ENCODE measurements around the gene UBA5. TPM values are rescaled to one million over a fixed set of nuclear protein-coding genes. Genes with fewer than 3 reads are reported as not detected.

Gene UBA5
- total and polyA plus RNA-seq, 4 experiments from 2014 or later: 33.0 to 44.5 (median 33.4) TPM

DNA sequence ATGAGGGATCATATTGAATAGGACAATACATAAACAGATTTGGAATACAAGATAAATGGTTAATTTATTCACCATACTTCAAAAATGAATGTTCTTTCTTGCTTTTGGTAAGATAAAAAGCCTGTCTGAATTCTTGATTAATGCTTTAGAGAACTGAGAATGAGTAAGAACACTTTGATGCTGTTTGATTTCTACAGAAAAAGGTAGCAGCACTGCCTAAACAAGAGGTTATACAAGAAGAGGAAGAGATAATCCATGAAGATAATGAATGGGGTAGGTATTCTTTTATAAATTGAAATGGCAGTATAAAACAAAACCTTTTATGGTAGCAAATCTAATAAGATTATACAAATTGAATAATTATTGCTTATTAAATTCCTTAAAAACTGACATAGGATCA is 15.3 kb downstream of the UBA5 start:
- Mint-ChIP-seq H3K27ac (peak overlapping the region in 1 of 7 donors; percentile 69), H3K27me3 (no peaks in the 10 kb centered on the region), H3K4me3 (no peak overlapping the region), H3K9me3 (no peaks in the 10 kb centered on the region), H3K36me3 (peaks cover 15 to 60% of the 10 kb centered on the region in 2 donors), H3K4me1 (no peaks in the 10 kb centered on the region)
- POLR2A ChIA-PET (ENCODE audit: partially characterized antibody): no interaction called here
- H3K27me3 ChIP-seq (ENCODE audit: insufficient read depth, low read length): no peaks in the 10 kb centered on the region
- peaks cover 24% of the 10 kb centered on the region for H3K36me3 ChIP-seq (ENCODE audit: insufficient read depth, low read length)
- H3K9me3 ChIP-seq (ENCODE audit: control insufficient read depth in 1 of 2, low read length in 2 of 2): no peaks in the 10 kb centered on the region
- H3K27ac ChIP-seq (ENCODE audit: low read depth, low read length): no peak overlapping the region
- DNase-seq: no peak
- intact Hi-C loops (cut with micrococcal nuclease): no loop called here
- H3K4me3 ChIP-seq (ENCODE audit: low read length in 2 of 2): no peak overlapping the region
- CTCF ChIA-PET (ENCODE audit: partially characterized antibody): interaction anchor here (1.6 kb wide), 1 partner anchor 33 kb away, joined by 4 read pairs; no protein-coding TSS in a partner anchor
- H3K4me1 ChIP-seq (ENCODE audit: insufficient read depth, low read length): no peaks in the 10 kb centered on the region

DNA sequence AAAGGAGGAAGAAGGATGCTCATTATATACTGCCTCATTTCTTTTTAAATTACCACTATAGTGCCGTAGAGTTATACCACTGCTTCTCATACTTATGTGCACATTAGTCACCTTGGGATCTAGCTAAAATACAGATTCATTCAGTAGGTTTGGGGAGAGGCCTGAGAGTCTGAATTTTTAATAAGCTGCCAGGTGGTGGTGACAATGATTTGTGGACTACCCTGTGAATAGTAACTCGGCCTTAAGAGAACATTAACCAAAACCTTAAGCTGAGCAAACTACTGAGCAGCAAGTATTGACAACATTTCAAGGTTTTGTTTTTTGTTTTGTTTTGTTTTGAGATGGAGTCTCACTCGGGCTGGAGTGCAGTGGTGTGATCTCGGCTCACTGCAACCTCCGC is 19.8 kb downstream of the UBA5 start:
- H3K27ac ChIP-seq (ENCODE audit: low read depth, low read length): no peak overlapping the region
- CTCF ChIA-PET (ENCODE audit: partially characterized antibody): interaction anchor here (1.5 kb wide), 1 partner anchor 144 kb away, joined by 4 read pairs; no protein-coding TSS in a partner anchor

DNA sequence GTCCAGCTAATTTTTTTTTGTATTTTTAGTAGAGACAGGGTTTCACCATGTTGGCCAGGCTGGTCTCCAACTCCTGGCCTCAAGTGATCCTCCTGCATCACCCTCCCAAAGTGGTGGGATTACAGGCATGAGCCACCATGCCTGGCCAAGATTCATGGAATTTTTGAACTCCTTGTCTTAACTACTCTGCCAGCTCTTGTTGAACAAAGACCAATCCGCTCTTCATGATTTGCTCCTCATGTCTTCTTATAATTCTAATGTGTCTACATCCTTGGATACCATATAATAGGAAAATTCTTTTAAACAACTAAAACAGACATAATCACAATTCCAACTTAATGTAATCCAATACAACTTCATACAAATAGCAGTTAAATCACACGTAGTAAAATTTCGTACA is 21.3 kb downstream of the UBA5 start:
- Mint-ChIP-seq H3K27ac (no peak overlapping the region), H3K4me1 (no peaks in the 10 kb centered on the region), H3K36me3 (peaks cover 20 to 67% of the 10 kb centered on the region in 2 donors), H3K4me3 (no peak overlapping the region), H3K27me3 (no peaks in the 10 kb centered on the region), H3K9me3 (no peaks in the 10 kb centered on the region)
- no peak overlapping the region for H3K4me3 ChIP-seq (ENCODE audit: low read length in 2 of 2)
- intact Hi-C loops (cut with micrococcal nuclease): no loop called here
- H3K27ac ChIP-seq (ENCODE audit: low read depth, low read length): no peak overlapping the region
- peaks cover 34% of the 10 kb centered on the region for H3K36me3 ChIP-seq (ENCODE audit: insufficient read depth, low read length)
- POLR2A ChIA-PET (ENCODE audit: partially characterized antibody): no interaction called here
- CTCF ChIA-PET (ENCODE audit: partially characterized antibody): interaction anchor here (1.3 to 1.9 kb wide), 3 partner anchors 32 to 330 kb away, joined by 3 to 5 read pairs (median 4); no protein-coding TSS in a partner anchor
- no peaks in the 10 kb centered on the region for H3K27me3 ChIP-seq (ENCODE audit: insufficient read depth, low read length)
- H3K9me3 ChIP-seq (ENCODE audit: control insufficient read depth in 1 of 2, low read length in 2 of 2): no peaks in the 10 kb centered on the region
- no peaks in the 10 kb centered on the region for H3K4me1 ChIP-seq (ENCODE audit: insufficient read depth, low read length)
- DNase-seq: no peak

More for the DNA sequence above, 19.8 kb downstream of the UBA5 start:
- DNase-seq: no peak
- Histone ChIP-seq H3K4me1 (ENCODE audit: insufficient read depth, low read length) (no peaks in the 10 kb centered on the region), H3K4me3 (ENCODE audit: low read length in 2 of 2) (no peak overlapping the region), H3K36me3 (ENCODE audit: insufficient read depth, low read length) (peaks cover 30% of the 10 kb centered on the region), H3K27me3 (ENCODE audit: insufficient read depth, low read length) (no peaks in the 10 kb centered on the region), H3K9me3 (ENCODE audit: control insufficient read depth in 1 of 2, low read length in 2 of 2) (no peaks in the 10 kb centered on the region)
- no peaks in the 10 kb centered on the region for H3K27me3 Mint-ChIP-seq
- H3K9me3 Mint-ChIP-seq: no peaks in the 10 kb centered on the region
- H3K36me3 Mint-ChIP-seq: peaks cover 23 to 67% of the 10 kb centered on the region in 2 donors
- H3K4me3 Mint-ChIP-seq: no peak overlapping the region
- H3K4me1 Mint-ChIP-seq: no peaks in the 10 kb centered on the region
- POLR2A ChIA-PET (ENCODE audit: partially characterized antibody): no interaction called here
- H3K27ac Mint-ChIP-seq: peak overlapping the region in 1 of 7 donors; percentile 1
- intact Hi-C loops (cut with micrococcal nuclease): no loop called here

DNA sequence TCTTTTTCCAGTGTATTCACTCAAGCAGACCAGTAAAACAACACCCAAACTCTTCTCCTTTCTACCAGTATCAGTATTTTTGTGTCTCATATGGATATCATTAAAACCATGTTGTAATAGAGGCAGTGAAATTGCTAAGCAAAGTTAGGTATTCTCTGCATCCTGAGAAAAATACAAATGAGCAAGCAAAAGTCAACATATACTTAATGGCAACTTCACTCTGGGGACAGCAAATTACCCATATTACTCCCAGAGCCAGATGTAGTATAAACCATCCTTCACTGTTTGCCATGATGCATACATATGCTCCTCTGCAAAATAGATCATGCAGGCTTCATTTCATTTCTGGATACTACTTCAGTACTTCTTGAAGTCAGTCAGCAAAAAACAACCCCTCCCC is 22.1 kb downstream of the UBA5 start:
- Histone ChIP-seq H3K27me3 (ENCODE audit: insufficient read depth, low read length) (no peaks in the 10 kb centered on the region), H3K4me1 (ENCODE audit: insufficient read depth, low read length) (no peaks in the 10 kb centered on the region), H3K27ac (ENCODE audit: low read depth, low read length) (no peak overlapping the region), H3K4me3 (ENCODE audit: low read length in 2 of 2) (no peak overlapping the region), H3K9me3 (ENCODE audit: control insufficient read depth in 1 of 2, low read length in 2 of 2) (no peaks in the 10 kb centered on the region), H3K36me3 (ENCODE audit: insufficient read depth, low read length) (peaks cover 28% of the 10 kb centered on the region)
- POLR2A ChIA-PET (ENCODE audit: partially characterized antibody): interaction anchor here (1.6 kb wide), 1 partner anchor 22 kb away, joined by 5 read pairs; the partner anchor contains the start of genes ACAD11 and UBA5
- no peaks in the 10 kb centered on the region for H3K27me3 Mint-ChIP-seq
- DNase-seq: no peak
- H3K4me3 Mint-ChIP-seq: no peak overlapping the region
- CTCF ChIA-PET (ENCODE audit: partially characterized antibody): interaction anchor here (1.2 to 1.9 kb wide), 4 partner anchors 9 to 330 kb away, joined by 3 to 5 read pairs (median 4); no protein-coding TSS in a partner anchor
- peak overlapping the region in 3 of 7 donors; percentile 13 to 89 (median 60) for H3K27ac Mint-ChIP-seq
- intact Hi-C loops (cut with micrococcal nuclease): no loop called here
- peaks cover 17 to 62% of the 10 kb centered on the region in 2 donors for H3K36me3 Mint-ChIP-seq
- no peaks in the 10 kb centered on the region for H3K4me1 Mint-ChIP-seq
- H3K9me3 Mint-ChIP-seq: no peaks in the 10 kb centered on the region

DNA sequence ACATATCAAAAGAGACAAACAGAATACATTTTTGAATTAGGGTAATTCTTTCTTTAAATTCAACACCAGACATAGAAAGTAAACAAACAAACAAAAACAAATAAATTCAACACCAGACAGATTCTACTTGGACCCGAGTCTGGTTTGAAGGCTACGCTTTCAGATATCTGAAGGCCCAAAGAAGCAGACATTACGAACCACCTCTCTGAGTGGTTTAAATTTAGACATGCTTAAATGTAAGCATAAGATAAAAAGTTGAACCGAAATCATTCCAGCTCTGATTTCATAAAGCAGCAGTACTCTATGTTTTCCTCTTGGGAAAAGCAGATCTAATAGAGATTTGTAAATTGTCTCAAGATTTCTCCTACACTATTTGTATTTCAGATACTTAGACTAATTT is 29.9 kb downstream of the UBA5 start:
- POLR2A ChIA-PET (ENCODE audit: partially characterized antibody): no interaction called here
- no peak overlapping the region for H3K4me3 Mint-ChIP-seq
- intact Hi-C loops (cut with micrococcal nuclease): no loop called here
- H3K36me3 Mint-ChIP-seq: peaks cover 40 to 65% of the 10 kb centered on the region in 2 donors
- no peaks in the 10 kb centered on the region for H3K9me3 Mint-ChIP-seq
- DNase-seq: no peak
- H3K4me1 Mint-ChIP-seq: peaks cover 0 to 2% (median 0%) of the 10 kb centered on the region in 4 donors
- no peaks in the 10 kb centered on the region for H3K9me3 ChIP-seq (ENCODE audit: control insufficient read depth in 1 of 2, low read length in 2 of 2)
- H3K36me3 ChIP-seq (ENCODE audit: insufficient read depth, low read length): peaks cover 46% of the 10 kb centered on the region
- H3K4me1 ChIP-seq (ENCODE audit: insufficient read depth, low read length): no peaks in the 10 kb centered on the region
- H3K27ac Mint-ChIP-seq: peak overlapping the region in 1 of 7 donors; percentile 65
- no peaks in the 10 kb centered on the region for H3K27me3 ChIP-seq (ENCODE audit: insufficient read depth, low read length)
- no peak overlapping the region for H3K4me3 ChIP-seq (ENCODE audit: low read length in 2 of 2)
- H3K27me3 Mint-ChIP-seq: no peaks in the 10 kb centered on the region
- no peak overlapping the region for H3K27ac ChIP-seq (ENCODE audit: low read depth, low read length)
- CTCF ChIA-PET (ENCODE audit: partially characterized antibody): interaction anchor here (1.1 to 1.4 kb wide), 2 partner anchors 23 to 48 kb away, joined by 3 read pairs; no protein-coding TSS in a partner anchor

DNA sequence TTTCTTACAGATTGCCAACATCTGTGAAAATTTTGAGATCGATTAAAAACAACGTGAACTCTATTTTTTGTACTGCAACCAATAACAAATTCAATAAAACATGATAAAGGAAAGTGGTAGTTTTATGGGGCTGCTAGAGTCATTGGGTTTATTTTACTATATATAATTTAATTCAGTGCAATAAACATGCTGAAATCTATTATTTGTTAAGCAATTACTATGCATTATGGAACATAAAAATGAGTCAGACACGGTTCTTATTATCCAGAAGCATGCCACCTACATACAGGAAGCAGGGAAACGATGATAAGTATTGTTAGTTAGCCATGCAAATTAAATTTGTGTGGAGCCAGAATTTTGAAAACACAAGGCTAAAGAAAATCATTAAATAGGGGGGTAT is 34.9 kb downstream of the UBA5 start:
- peak overlapping the region in 1 of 7 donors; percentile 78 for H3K27ac Mint-ChIP-seq

DNA sequence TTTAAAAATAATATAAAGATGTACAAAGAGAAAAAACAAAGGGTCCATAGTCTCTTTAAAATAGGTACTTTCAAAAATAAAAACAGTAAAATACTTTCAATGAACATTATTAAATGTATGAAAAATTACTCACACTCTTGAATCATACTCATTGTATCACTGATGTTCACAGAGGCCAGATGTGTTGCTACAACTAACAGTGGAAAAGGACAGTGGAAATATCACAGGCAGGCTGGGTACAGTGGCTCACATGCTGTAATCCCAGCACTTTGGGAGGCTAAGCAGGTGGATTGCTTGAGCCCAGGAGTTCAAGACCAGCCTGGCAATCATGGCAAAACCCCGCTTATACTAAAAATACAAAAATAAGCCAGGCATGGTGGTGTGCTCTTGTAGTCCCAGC is 35.3 kb downstream of the UBA5 start:
- intact Hi-C loops (cut with micrococcal nuclease): no loop called here
- Histone ChIP-seq H3K27ac (ENCODE audit: low read depth, low read length) (no peak overlapping the region), H3K36me3 (ENCODE audit: insufficient read depth, low read length) (peaks cover 52% of the 10 kb centered on the region), H3K4me3 (ENCODE audit: low read length in 2 of 2) (no peak overlapping the region), H3K9me3 (ENCODE audit: control insufficient read depth in 1 of 2, low read length in 2 of 2) (no peaks in the 10 kb centered on the region), H3K4me1 (ENCODE audit: insufficient read depth, low read length) (no peaks in the 10 kb centered on the region), H3K27me3 (ENCODE audit: insufficient read depth, low read length) (no peaks in the 10 kb centered on the region)
- Mint-ChIP-seq H3K36me3 (peaks cover 42 to 69% of the 10 kb centered on the region in 2 donors), H3K27ac (peak overlapping the region in 1 of 7 donors; percentile 34), H3K27me3 (no peaks in the 10 kb centered on the region), H3K9me3 (no peaks in the 10 kb centered on the region), H3K4me1 (peaks cover 0 to 2% (median 0%) of the 10 kb centered on the region in 4 donors), H3K4me3 (no peak overlapping the region)
- ChIA-PET CTCF (ENCODE audit: partially characterized antibody) (no interaction called here), POLR2A (ENCODE audit: partially characterized antibody) (no interaction called here)
- no peak for DNase-seq

More for the DNA sequence above, 34.9 kb downstream of the UBA5 start:
- no peak for DNase-seq
- no peaks in the 10 kb centered on the region for H3K27me3 Mint-ChIP-seq
- ChIA-PET CTCF (ENCODE audit: partially characterized antibody) (no interaction called here), POLR2A (ENCODE audit: partially characterized antibody) (no interaction called here)
- Histone ChIP-seq H3K9me3 (ENCODE audit: control insufficient read depth in 1 of 2, low read length in 2 of 2) (no peaks in the 10 kb centered on the region), H3K27me3 (ENCODE audit: insufficient read depth, low read length) (no peaks in the 10 kb centered on the region), H3K27ac (ENCODE audit: low read depth, low read length) (no peak overlapping the region), H3K4me3 (ENCODE audit: low read length in 2 of 2) (no peak overlapping the region), H3K4me1 (ENCODE audit: insufficient read depth, low read length) (no peaks in the 10 kb centered on the region), H3K36me3 (ENCODE audit: insufficient read depth, low read length) (peaks cover 48% of the 10 kb centered on the region)
- no peaks in the 10 kb centered on the region for H3K9me3 Mint-ChIP-seq
- H3K36me3 Mint-ChIP-seq: peaks cover 40 to 69% of the 10 kb centered on the region in 2 donors
- peaks cover 0 to 2% (median 0%) of the 10 kb centered on the region in 4 donors for H3K4me1 Mint-ChIP-seq
- intact Hi-C loops (cut with micrococcal nuclease): no loop called here
- H3K4me3 Mint-ChIP-seq: no peak overlapping the region

Data from CD4-positive, alpha-beta memory T cell (primary cell).